ENCODE results near the gene FHL1. TPM values are rescaled to one million over a fixed set of nuclear protein-coding genes. Genes with fewer than 3 reads are reported as not detected.

Gene FHL1
- total RNA-seq, 1 experiment from 2014 or later: 0.73 TPM

DNA sequence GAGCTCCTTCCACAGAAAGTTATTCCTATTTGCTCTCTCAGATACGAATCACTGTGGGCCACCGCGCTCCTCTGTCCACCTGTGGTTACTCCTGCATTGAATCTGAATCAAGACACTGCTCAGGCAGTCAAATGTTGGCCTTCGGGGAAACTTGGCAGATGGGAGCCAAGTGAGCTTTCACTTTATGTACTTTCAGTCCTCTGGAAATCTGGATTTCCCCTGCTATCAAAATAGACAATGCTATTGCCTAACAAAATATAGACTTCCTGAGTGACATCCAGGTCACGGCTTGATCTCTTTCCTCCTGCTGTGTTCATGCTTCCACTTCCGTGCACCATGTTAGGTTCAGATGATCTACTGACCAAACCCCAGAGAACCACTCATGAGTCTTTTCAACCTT, 43.8 kb downstream of the FHL1 start:
- peaks cover 14% of the 10 kb centered on the region for H3K4me1 Mint-ChIP-seq (ENCODE audit: low read depth, unreplicated experiment)
- H3K27ac Mint-ChIP-seq (ENCODE audit: unreplicated experiment): no peak overlapping the region
- H3K27me3 Mint-ChIP-seq (ENCODE audit: unreplicated experiment): no peaks in the 10 kb centered on the region
- TF ChIP-seq, protein P1, sequence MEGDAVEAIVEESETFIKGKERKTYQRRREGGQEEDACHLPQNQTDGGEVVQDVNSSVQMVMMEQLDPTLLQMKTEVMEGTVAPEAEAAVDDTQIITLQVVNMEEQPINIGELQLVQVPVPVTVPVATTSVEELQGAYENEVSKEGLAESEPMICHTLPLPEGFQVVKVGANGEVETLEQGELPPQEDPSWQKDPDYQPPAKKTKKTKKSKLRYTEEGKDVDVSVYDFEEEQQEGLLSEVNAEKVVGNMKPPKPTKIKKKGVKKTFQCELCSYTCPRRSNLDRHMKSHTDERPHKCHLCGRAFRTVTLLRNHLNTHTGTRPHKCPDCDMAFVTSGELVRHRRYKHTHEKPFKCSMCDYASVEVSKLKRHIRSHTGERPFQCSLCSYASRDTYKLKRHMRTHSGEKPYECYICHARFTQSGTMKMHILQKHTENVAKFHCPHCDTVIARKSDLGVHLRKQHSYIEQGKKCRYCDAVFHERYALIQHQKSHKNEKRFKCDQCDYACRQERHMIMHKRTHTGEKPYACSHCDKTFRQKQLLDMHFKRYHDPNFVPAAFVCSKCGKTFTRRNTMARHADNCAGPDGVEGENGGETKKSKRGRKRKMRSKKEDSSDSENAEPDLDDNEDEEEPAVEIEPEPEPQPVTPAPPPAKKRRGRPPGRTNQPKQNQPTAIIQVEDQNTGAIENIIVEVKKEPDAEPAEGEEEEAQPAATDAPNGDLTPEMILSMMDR (IDR thresholded peaks at IDR 0.05; ENCODE audit: unreplicated experiment): no peak
- intact Hi-C loops (cut with micrococcal nuclease; ENCODE audit: unreplicated experiment): no loop called here
- no TSS peak for BruUV-seq (replicated peaks)
- H3K36me3 Mint-ChIP-seq (ENCODE audit: insufficient read depth, unreplicated experiment): no peaks in the 10 kb centered on the region
- H3K4me3 Mint-ChIP-seq (ENCODE audit: low read depth, unreplicated experiment): no peak overlapping the region
- CTCF ChIA-PET: interaction anchor here (0.5 kb wide), 1 partner anchor 435 kb away, joined by 3 read pairs; no protein-coding TSS in a partner anchor
- H3K9me3 Mint-ChIP-seq (ENCODE audit: low read depth, unreplicated experiment): no peaks in the 10 kb centered on the region
- DNase-seq: no peak

GRCh38 chrX:136192135-136192534, 44.8 kb downstream of the FHL1 start:
- Mint-ChIP-seq H3K27ac (ENCODE audit: unreplicated experiment) (no peak overlapping the region), H3K9me3 (ENCODE audit: low read depth, unreplicated experiment) (no peaks in the 10 kb centered on the region), H3K27me3 (ENCODE audit: unreplicated experiment) (no peaks in the 10 kb centered on the region), H3K36me3 (ENCODE audit: insufficient read depth, unreplicated experiment) (no peaks in the 10 kb centered on the region), H3K4me3 (ENCODE audit: low read depth, unreplicated experiment) (no peak overlapping the region), H3K4me1 (ENCODE audit: low read depth, unreplicated experiment) (peaks cover 14% of the 10 kb centered on the region)
- no TSS peak for BruUV-seq (replicated peaks)
- intact Hi-C loops (cut with micrococcal nuclease; ENCODE audit: unreplicated experiment): no loop called here
- no peak for DNase-seq
- TF ChIP-seq, protein P1 (IDR thresholded peaks at IDR 0.05; ENCODE audit: unreplicated experiment): no peak
- CTCF ChIA-PET: no interaction called here

GRCh38 chrX:136192839-136193414, 45.6 kb downstream of the FHL1 start:
- Mint-ChIP-seq H3K4me1 (ENCODE audit: low read depth, unreplicated experiment) (peaks cover 14% of the 10 kb centered on the region), H3K36me3 (ENCODE audit: insufficient read depth, unreplicated experiment) (no peaks in the 10 kb centered on the region), H3K27ac (ENCODE audit: unreplicated experiment) (no peak overlapping the region), H3K27me3 (ENCODE audit: unreplicated experiment) (no peaks in the 10 kb centered on the region), H3K4me3 (ENCODE audit: low read depth, unreplicated experiment) (no peak overlapping the region), H3K9me3 (ENCODE audit: low read depth, unreplicated experiment) (no peaks in the 10 kb centered on the region)
- intact Hi-C loops (cut with micrococcal nuclease; ENCODE audit: unreplicated experiment): no loop called here
- TF ChIP-seq, protein P1 (IDR thresholded peaks at IDR 0.05; ENCODE audit: unreplicated experiment): no peak
- CTCF ChIA-PET: no interaction called here
- no TSS peak for BruUV-seq (replicated peaks)
- no peak for DNase-seq

GRCh38 chrX:136193771-136194170, 46.4 kb downstream of the FHL1 start:
- peaks cover 14% of the 10 kb centered on the region for H3K4me1 Mint-ChIP-seq (ENCODE audit: low read depth, unreplicated experiment)
- TF ChIP-seq, protein P1 (IDR thresholded peaks at IDR 0.05; ENCODE audit: unreplicated experiment): no peak
- DNase-seq: no peak
- no peaks in the 10 kb centered on the region for H3K36me3 Mint-ChIP-seq (ENCODE audit: insufficient read depth, unreplicated experiment)
- no peaks in the 10 kb centered on the region for H3K27me3 Mint-ChIP-seq (ENCODE audit: unreplicated experiment)
- H3K9me3 Mint-ChIP-seq (ENCODE audit: low read depth, unreplicated experiment): no peaks in the 10 kb centered on the region
- BruUV-seq (replicated peaks): no TSS peak
- H3K4me3 Mint-ChIP-seq (ENCODE audit: low read depth, unreplicated experiment): no peak overlapping the region
- intact Hi-C loops (cut with micrococcal nuclease; ENCODE audit: unreplicated experiment): no loop called here
- H3K27ac Mint-ChIP-seq (ENCODE audit: unreplicated experiment): no peak overlapping the region
- CTCF ChIA-PET: no interaction called here
